Retina (tissue), 1 donor: Measurements from ENCODE around the gene ADSL.
"Not testable (repeated sequence)": the region's sequence is repeated elsewhere in the genome, so short reads cannot be mapped to it uniquely, and the experiment has no call there.

Experiments used
- DNase-seq: peaks from one replicate; pipeline ENCODE4 v3.0.0-alpha.2; 2016

ADSL gene

GRCh38 chr22:40346185-40347118 is at the start of gene ADSL:
TSS of gene ADSL (plus strand) at chr22:40346500. CDS start at chr22:40346559, 59 bp downstream.
- peak; percentile 97 for DNase-seq

GRCh38 chr22:40300316-40300715 is 46.0 kb upstream of the ADSL start:
- no peak for DNase-seq

- DNase-seq: no peak
These were observed 45.2 kb upstream of the ADSL start for GRCh38 chr22:40300884-40301672.

- no peak for DNase-seq
These were observed 44.2 kb upstream of the ADSL start for GRCh38 chr22:40302149-40302548.

- no peak for DNase-seq
These were observed 40.7 kb upstream of the ADSL start for GRCh38 chr22:40305625-40306024.

GRCh38 chr22:40308999-40309573 is 37.2 kb upstream of the ADSL start:
- no peak for DNase-seq

- no peak for DNase-seq
These were observed 36.7 kb upstream of the ADSL start for GRCh38 chr22:40309631-40310030.

- DNase-seq: no peak
These were observed 36.1 kb upstream of the ADSL start for GRCh38 chr22:40310081-40310767.

GRCh38 chr22:40310768-40311120 is 35.6 kb upstream of the ADSL start:
- no peak for DNase-seq

- DNase-seq: not testable (repeated sequence)
These were observed 34.7 kb upstream of the ADSL start for GRCh38 chr22:40311646-40312045.

- no peak for DNase-seq
These were observed 34.2 kb upstream of the ADSL start for GRCh38 chr22:40312050-40312449.

GRCh38 chr22:40313007-40313406 is 33.3 kb upstream of the ADSL start:
- DNase-seq: no peak

- DNase-seq: no peak
These were observed 32.3 kb upstream of the ADSL start for GRCh38 chr22:40314041-40314440.

GRCh38 chr22:40320687-40321086 is 25.6 kb upstream of the ADSL start:
- no peak for DNase-seq

GRCh38 chr22:40322021-40322420 is 24.3 kb upstream of the ADSL start:
- no peak for DNase-seq

- no peak for DNase-seq
These were observed 23.4 kb upstream of the ADSL start for GRCh38 chr22:40322818-40323447.

GRCh38 chr22:40323681-40324171 is 22.6 kb upstream of the ADSL start:
- DNase-seq: no peak

GRCh38 chr22:40324468-40325305 is 21.6 kb upstream of the ADSL start:
- DNase-seq: no peak

- no peak for DNase-seq
These were observed 21.0 kb upstream of the ADSL start for GRCh38 chr22:40325315-40325714.

- no peak for DNase-seq
These were observed 19.2 kb upstream of the ADSL start for GRCh38 chr22:40326905-40327735.
